ENCODE results near the gene PRKAG2. TPM values are rescaled to one million over a fixed set of nuclear protein-coding genes. Genes with fewer than 3 reads are reported as not detected.
"Not testable (repeated sequence)": the region's sequence is repeated elsewhere in the genome, so short reads cannot be mapped to it uniquely, and the experiment has no call there.

The PRKAG2 gene
- total RNA-seq, 1 donor from 2014 or later, result 17.7 TPM

GRCh38 chr7:151836191-151836926 is 40.6 kb downstream of the PRKAG2 start:
- intact Hi-C loops (cut with micrococcal nuclease), result loop anchor here (5.0 kb wide), 1 partner anchor 41 kb away; the partner anchor contains the start of gene PRKAG2

- intact Hi-C loops (cut with micrococcal nuclease), result loop anchor here (5.0 kb wide), 1 partner anchor 42 kb away; the partner anchor contains the start of gene PRKAG2
Observed at GRCh38 chr7:151835636-151836035, 41.3 kb downstream of the PRKAG2 start.

- intact Hi-C loops (cut with micrococcal nuclease), result loop anchor here (5.0 kb wide), 1 partner anchor 43 kb away; the partner anchor contains the start of gene PRKAG2
Observed at GRCh38 chr7:151834271-151835035, 42.5 kb downstream of the PRKAG2 start.

- intact Hi-C loops (cut with micrococcal nuclease), result no loop called here
Observed at GRCh38 chr7:151833691-151834090, 43.2 kb downstream of the PRKAG2 start.

GRCh38 chr7:151833213-151833651 is 43.7 kb downstream of the PRKAG2 start:
- intact Hi-C loops (cut with micrococcal nuclease), result no loop called here

- intact Hi-C loops (cut with micrococcal nuclease), result no loop called here
Observed at GRCh38 chr7:151832656-151833055, 44.3 kb downstream of the PRKAG2 start.

- intact Hi-C loops (cut with micrococcal nuclease), result no loop called here
Observed at GRCh38 chr7:151832138-151832537, 44.8 kb downstream of the PRKAG2 start.

GRCh38 chr7:151831606-151832005 is 45.3 kb downstream of the PRKAG2 start:
- intact Hi-C loops (cut with micrococcal nuclease), result no loop called here

- intact Hi-C loops (cut with micrococcal nuclease), result no loop called here
Observed at GRCh38 chr7:151830121-151830830, 46.6 kb downstream of the PRKAG2 start.

GRCh38 chr7:151829707-151830106 is 47.2 kb downstream of the PRKAG2 start:
- intact Hi-C loops (cut with micrococcal nuclease), result no loop called here

GRCh38 chr7:151827620-151828019 is 49.3 kb downstream of the PRKAG2 start:
- intact Hi-C loops (cut with micrococcal nuclease), result no loop called here

GRCh38 chr7:151826316-151826715 is 50.6 kb downstream of the PRKAG2 start:
- intact Hi-C loops (cut with micrococcal nuclease), result not testable (repeated sequence)

GRCh38 chr7:151825721-151826120 is 51.2 kb downstream of the PRKAG2 start:
- intact Hi-C loops (cut with micrococcal nuclease), result no loop called here

- intact Hi-C loops (cut with micrococcal nuclease), result no loop called here
Observed at GRCh38 chr7:151824373-151824933, 52.5 kb downstream of the PRKAG2 start.

GRCh38 chr7:151823566-151824372 is 53.1 kb downstream of the PRKAG2 start:
- intact Hi-C loops (cut with micrococcal nuclease), result no loop called here

- intact Hi-C loops (cut with micrococcal nuclease), result no loop called here
Observed at GRCh38 chr7:151822541-151823181, 54.3 kb downstream of the PRKAG2 start.

GRCh38 chr7:151821806-151822540 is 54.9 kb downstream of the PRKAG2 start:
- intact Hi-C loops (cut with micrococcal nuclease), result no loop called here

GRCh38 chr7:151821226-151821625 is 55.7 kb downstream of the PRKAG2 start:
- intact Hi-C loops (cut with micrococcal nuclease), result no loop called here

- intact Hi-C loops (cut with micrococcal nuclease), result no loop called here
Observed at GRCh38 chr7:151820491-151821105, 56.3 kb downstream of the PRKAG2 start.

Data from T-helper 1 cell treated with Interleukin-12 subunit alpha and Interleukin-12 subunit beta and Interleukin-4 antibody, amounts not matched to agents 30 ng/mL and 1 ng/mL, for 36 hours (primary cell).